Heart left ventricle (tissue), 13 donors: ENCODE data around the gene TRMT61A.

Experiments
- CTCF ChIP-seq, 12 donors: fragments of 200-600 bp; sonication (generic) in 4 of 12; IDR thresholded peaks; one replicate each; pipeline versions ENCODE4 v1.5.0 to v1.8.0; 2018 to 2022; ENCODE audit warnings: antibody characterized with exemption in 12 of 12, mild to moderate bottlenecking in 5 of 12
- POLR2A ChIP-seq, 2 donors: fragments of 450-650 bp; IDR thresholded peaks; one replicate each; pipeline ENCODE4 v1.6.1; 2017; ENCODE audit warnings: antibody characterized with exemption in 2 of 2, mild to moderate bottlenecking in 2 of 2, moderate library complexity in 2 of 2
- donor health status: ischemic (EF 13 %, LVEDD 7.1; RV severe dilation, severe dysfunction).
- donor health status: DM: no; HTN: yes; CAD: no.
- donor health status: DM: no; HTN: no; CAD: no.
- donor health status: ischemic (EF 25% LVEDD 6.9; RV normal size, moderate dysfunction).
- donor health status: ischemic (EF 25% LVEDD 5.7; RV mildly dilated, moderate dysfunction).
- donor health status: ischemic (EF 35%, LVEDD 5.7; RV mildly dilated, moderate dysfunction).
- donor health status: nonischemic (EF 11% LVEDD 7.7; RV severe dilation, severe dysfunction).
- donor health status: DM: yes; HTN: yes; CAD: no.
- donor health status: PGD.
- donor health status: ischemic (EF 29% LVEDD 5.4; RV normal size, mild dysfunction).
- donor health status: nonischemic (EF 23%, LVEDD 6.1; RV moderate dilation, normal function).

- TF ChIP-seq POLR2A (IDR thresholded peaks at IDR 0.05) = no peak
- no peak for TF ChIP-seq CTCF (IDR thresholded peaks at IDR 0.05)
Measured at GRCh38 chr14:103503296-103503695, 25.7 kb upstream of the TRMT61A start.
